CD4-positive, CD25-positive, alpha-beta regulatory T cell (primary cell): ENCODE measurements around the gene CNTNAP2. TPM values are rescaled to one million over a fixed set of nuclear protein-coding genes. Genes with fewer than 3 reads are reported as not detected.

Experiments used
- ATAC-seq, 2 donors: fragments of 150-1000 bp; cut with Tn5 transposase; one replicate each; pipeline ENCODE4 v1.10.0; 2021; ENCODE audit warnings: low read depth in 2 of 2, moderate number of reproducible peaks in 2 of 2, moderate library complexity in 1 of 2
- DNase-seq, 3 donors: peaks; one replicate each; pipeline versions ENCODE4 v3.0.0 to v3.0.0-alpha.2; 2012 to 2022; ENCODE audit warnings: mixed read lengths in 1 of 3
- H3K27ac ChIP-seq: one replicate; pipeline ENCODE4 v1.7.0; 2013; ENCODE audit warnings: mild to moderate bottlenecking, low read length; ENCODE audit not compliant: insufficient read depth, poor library complexity, severe bottlenecking
- H3K27me3 ChIP-seq: one replicate; pipeline ENCODE4 v1.7.0; 2013; ENCODE audit warnings: low read length; ENCODE audit not compliant: control insufficient read depth, insufficient read depth
- H3K36me3 ChIP-seq: one replicate; pipeline ENCODE4 v1.7.0; 2013; ENCODE audit warnings: mild to moderate bottlenecking, low read length, moderate library complexity; ENCODE audit not compliant: control insufficient read depth, insufficient read depth
- H3K4me1 ChIP-seq: 2 replicates; pipeline ENCODE4 v1.7.0; 2013; ENCODE audit warnings: mild to moderate bottlenecking, low read length; ENCODE audit not compliant: insufficient read depth, control insufficient read depth, poor library complexity, severe bottlenecking
- H3K4me3 ChIP-seq: one replicate; pipeline ENCODE4 v1.7.0; 2013; ENCODE audit warnings: low read depth, mild to moderate bottlenecking, low read length, moderate library complexity
- H3K9me3 ChIP-seq, 2 experiments: 1 replicate in 1 of 2; 2 replicates in 1 of 2; pipeline ENCODE4 v1.7.0; 2013; ENCODE audit warnings: low read length in 2 of 2, mild to moderate bottlenecking in 1 of 2, moderate library complexity in 1 of 2; ENCODE audit not compliant: control insufficient read depth in 2 of 2
- H3K27ac Mint-ChIP-seq, 3 donors: one replicate each; pipeline ENCODE4 v1.8.0; 2020 to 2022; ENCODE audit warnings: mild to moderate bottlenecking in 3 of 3, mixed read lengths in 3 of 3, moderate library complexity in 2 of 3
- H3K27me3 Mint-ChIP-seq: one replicate; pipeline ENCODE4 v1.8.0; 2022; ENCODE audit warnings: mild to moderate bottlenecking, mixed read lengths
- H3K36me3 Mint-ChIP-seq: one replicate; pipeline ENCODE4 v1.8.0; 2020; ENCODE audit warnings: mixed read lengths
- H3K4me1 Mint-ChIP-seq, 4 donors: one replicate each; pipeline ENCODE4 v1.8.0; 2020 to 2022; ENCODE audit warnings: mixed read lengths in 4 of 4, mild to moderate bottlenecking in 1 of 4
- H3K4me3 Mint-ChIP-seq, 4 donors: one replicate each; pipeline ENCODE4 v1.8.0; 2020 to 2022; ENCODE audit warnings: mild to moderate bottlenecking in 4 of 4, mixed read lengths in 4 of 4, moderate library complexity in 3 of 4
- H3K9me3 Mint-ChIP-seq, 7 donors: one replicate each; pipeline ENCODE4 v1.8.0; 2020 to 2022; ENCODE audit warnings: mixed read lengths in 7 of 7, mild to moderate bottlenecking in 3 of 7, moderate library complexity in 2 of 7
- polyA plus RNA-seq, 4 donors: library from polyadenylated mRNA; unstranded; fragments of 300-500 nt; fragmentation: Illumina TruSeq; gene quantifications; one replicate each; pipeline ENCODE4 v1.2.3, GENCODE V29; 2021
- total RNA-seq: library from RNA; stranded (reverse); gene quantifications from one replicate; pipeline ENCODE4 v1.2.3, GENCODE V29; 2022

CNTNAP2 gene
- total and polyA plus RNA-seq, 5 donors from 2014 or later = 0.02 to 0.15 TPM; not detected in 3

GRCh38 chr7:147653456-147653855 lies 1536.9 kb downstream of the CNTNAP2 start:
- no peak overlapping the region for H3K27ac ChIP-seq
- no peaks in the 10 kb centered on the region for H3K27me3 ChIP-seq
- H3K9me3 Mint-ChIP-seq = peaks cover 0 to 16% (median 3%) of the 10 kb centered on the region in 7 donors
- H3K4me1 Mint-ChIP-seq = no peaks in the 10 kb centered on the region
- no peak for DNase-seq
- H3K36me3 Mint-ChIP-seq = no peaks in the 10 kb centered on the region
- no peaks in the 10 kb centered on the region for H3K36me3 ChIP-seq
- ATAC-seq = no peak
- no peak overlapping the region for H3K27ac Mint-ChIP-seq
- H3K9me3 ChIP-seq = no peaks in the 10 kb centered on the region
- H3K4me3 Mint-ChIP-seq = no peak overlapping the region
- no peaks in the 10 kb centered on the region for H3K4me1 ChIP-seq
- H3K27me3 Mint-ChIP-seq = no peaks in the 10 kb centered on the region
- no peak overlapping the region for H3K4me3 ChIP-seq

DNA sequence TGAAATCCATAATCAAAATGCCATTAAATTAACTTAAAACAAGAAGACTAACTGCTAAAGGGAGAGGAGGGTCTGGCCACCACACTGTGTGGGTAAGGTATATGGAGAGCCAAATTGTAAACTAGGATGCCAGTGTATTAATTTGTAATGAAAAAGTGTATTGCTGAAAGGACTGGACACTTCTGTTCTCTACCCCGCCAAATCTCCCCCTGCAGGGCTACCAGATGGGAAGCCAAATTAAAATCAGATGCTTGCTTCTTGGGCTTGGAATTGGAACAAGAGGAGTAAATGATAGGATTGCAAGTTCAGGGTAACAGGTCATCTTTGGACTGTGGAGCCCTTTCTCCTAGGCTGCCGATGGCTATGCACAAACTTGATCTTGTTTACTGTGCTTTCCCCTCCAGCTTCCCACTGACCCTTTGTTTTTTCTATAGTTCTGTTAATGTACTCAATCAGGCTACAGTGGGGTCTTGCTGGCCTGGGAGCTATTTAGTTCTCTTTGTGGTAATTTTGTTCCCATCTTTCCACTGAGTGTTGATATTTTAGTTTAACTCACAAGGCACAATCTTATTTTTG lies 1541.9 kb downstream of the CNTNAP2 start:
- DNase-seq (no peak), ATAC-seq (no peak)
- H3K4me1 Mint-ChIP-seq = no peaks in the 10 kb centered on the region
- Histone ChIP-seq H3K4me1 (no peaks in the 10 kb centered on the region), H3K36me3 (no peaks in the 10 kb centered on the region), H3K27ac (no peak overlapping the region), H3K4me3 (no peak overlapping the region), H3K27me3 (no peaks in the 10 kb centered on the region), H3K9me3 (no peaks in the 10 kb centered on the region)
- H3K27ac Mint-ChIP-seq = no peak overlapping the region
- H3K36me3 Mint-ChIP-seq = no peaks in the 10 kb centered on the region
- H3K4me3 Mint-ChIP-seq = no peak overlapping the region
- no peaks in the 10 kb centered on the region for H3K27me3 Mint-ChIP-seq
- H3K9me3 Mint-ChIP-seq = peaks cover 3 to 16% (median 8%) of the 10 kb centered on the region in 7 donors

DNA sequence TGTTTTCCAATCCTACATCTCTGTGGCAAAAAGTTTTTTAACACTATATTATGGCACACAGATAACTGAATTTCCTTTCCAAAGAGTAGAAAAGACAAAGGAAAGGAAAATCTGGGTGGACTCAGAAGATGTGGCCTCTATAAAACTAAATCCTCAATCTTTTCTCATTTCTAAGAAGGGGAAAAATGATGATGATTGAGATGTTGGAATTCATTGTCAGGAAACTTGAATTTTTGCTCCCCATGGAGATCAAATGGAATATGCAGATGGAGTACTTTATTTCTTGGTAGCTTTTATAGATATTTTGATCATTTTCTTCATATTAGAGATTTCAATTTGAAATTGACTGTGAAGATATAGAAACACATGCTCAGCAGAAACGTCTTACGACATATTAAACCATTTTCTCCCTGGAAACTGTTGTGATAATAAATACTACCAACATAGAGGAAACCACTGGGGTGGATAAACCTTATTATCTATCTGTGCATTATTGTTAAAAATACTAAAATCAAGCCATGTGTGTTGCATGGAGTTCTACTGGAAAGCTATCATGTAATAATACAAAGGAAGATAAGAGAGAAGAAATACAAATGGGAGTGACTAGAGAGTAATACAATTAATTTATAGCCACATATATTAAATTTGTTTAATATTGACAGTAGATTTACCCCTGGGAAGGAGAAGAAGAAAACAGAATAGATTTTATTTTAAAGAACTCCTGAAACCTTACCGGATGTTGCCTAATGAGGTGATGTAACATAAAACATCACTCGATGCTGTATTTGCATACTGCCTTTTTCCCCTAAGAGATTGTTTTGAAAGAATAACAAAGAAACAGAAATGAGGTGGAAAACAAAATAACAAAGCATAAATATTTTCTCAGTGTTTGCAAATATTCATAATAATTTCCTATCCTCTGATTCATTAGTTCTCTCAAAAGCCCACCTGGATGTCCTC lies 1542.7 kb downstream of the CNTNAP2 start:
- ATAC-seq = no peak
- Mint-ChIP-seq H3K27ac (no peak overlapping the region), H3K27me3 (no peaks in the 10 kb centered on the region), H3K36me3 (no peaks in the 10 kb centered on the region), H3K9me3 (peaks cover 3 to 18% (median 9%) of the 10 kb centered on the region in 7 donors), H3K4me1 (no peaks in the 10 kb centered on the region), H3K4me3 (no peak overlapping the region)
- Histone ChIP-seq H3K27me3 (no peaks in the 10 kb centered on the region), H3K4me1 (no peaks in the 10 kb centered on the region), H3K4me3 (no peak overlapping the region), H3K36me3 (no peaks in the 10 kb centered on the region), H3K27ac (no peak overlapping the region), H3K9me3 (no peaks in the 10 kb centered on the region)
- DNase-seq = no peak

DNA sequence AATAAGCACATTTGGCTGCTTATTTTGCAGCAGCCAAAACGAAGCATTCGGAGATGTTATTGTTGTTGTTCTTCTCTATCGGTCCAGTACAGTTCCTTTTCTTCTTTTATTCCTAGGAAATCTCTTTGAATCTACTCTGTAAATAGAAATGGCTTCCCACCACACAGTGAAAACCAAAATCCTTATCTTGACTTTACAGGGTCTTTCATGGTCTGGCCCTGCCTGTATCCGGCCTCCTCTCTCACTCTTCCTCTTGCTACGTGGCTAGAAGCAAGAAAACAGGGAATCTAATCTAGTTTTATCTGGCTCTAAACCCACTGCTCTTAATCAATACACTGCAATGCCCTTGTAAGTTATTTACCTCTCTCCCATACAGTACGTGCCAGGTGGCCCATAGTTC lies 1547.9 kb downstream of the CNTNAP2 start:
- H3K9me3 ChIP-seq = peaks cover 0 to 1% of the 10 kb centered on the region in 2 experiments
- Mint-ChIP-seq H3K4me1 (no peaks in the 10 kb centered on the region), H3K9me3 (peaks cover 4 to 10% (median 6%) of the 10 kb centered on the region in 7 donors), H3K4me3 (no peak overlapping the region), H3K36me3 (no peaks in the 10 kb centered on the region), H3K27me3 (no peaks in the 10 kb centered on the region), H3K27ac (no peak overlapping the region)
- H3K27ac ChIP-seq = no peak overlapping the region
- DNase-seq (no peak), ATAC-seq (no peak)
- no peak overlapping the region for H3K4me3 ChIP-seq
- no peaks in the 10 kb centered on the region for H3K27me3 ChIP-seq
- no peaks in the 10 kb centered on the region for H3K36me3 ChIP-seq
- no peaks in the 10 kb centered on the region for H3K4me1 ChIP-seq

DNA sequence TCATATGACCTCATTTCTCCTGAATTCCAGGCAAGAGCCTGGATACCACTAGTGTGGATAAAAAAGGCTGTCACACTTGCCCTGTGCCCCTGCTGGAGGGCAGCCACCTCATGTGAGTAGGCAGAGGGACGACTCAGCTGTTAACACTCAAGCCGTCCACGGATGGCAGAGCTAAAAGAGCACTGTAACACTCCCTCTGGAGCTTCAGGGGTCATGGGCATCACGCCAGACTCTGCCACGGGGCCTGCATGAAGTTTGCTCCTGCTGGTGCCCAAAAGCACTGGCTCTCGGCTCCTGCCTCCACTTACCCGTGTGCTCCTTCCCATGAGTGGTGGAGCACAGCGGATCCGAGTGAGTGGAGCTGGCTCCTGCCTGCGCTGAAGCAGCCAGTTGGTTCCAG lies 1554.2 kb downstream of the CNTNAP2 start:
- Histone ChIP-seq H3K36me3 (no peaks in the 10 kb centered on the region), H3K9me3 (peaks cover 0 to 5% of the 10 kb centered on the region in 2 experiments), H3K27me3 (no peaks in the 10 kb centered on the region), H3K4me1 (no peaks in the 10 kb centered on the region), H3K27ac (no peak overlapping the region), H3K4me3 (no peak overlapping the region)
- H3K27ac Mint-ChIP-seq = no peak overlapping the region
- H3K27me3 Mint-ChIP-seq = no peaks in the 10 kb centered on the region
- no peak overlapping the region for H3K4me3 Mint-ChIP-seq
- no peaks in the 10 kb centered on the region for H3K4me1 Mint-ChIP-seq
- DNase-seq (no peak), ATAC-seq (no peak)
- peaks cover 0 to 11% (median 2%) of the 10 kb centered on the region in 7 donors for H3K9me3 Mint-ChIP-seq
- H3K36me3 Mint-ChIP-seq = no peaks in the 10 kb centered on the region

GRCh38 chr7:147674705-147675104 lies 1558.1 kb downstream of the CNTNAP2 start:
- H3K27ac Mint-ChIP-seq = no peak overlapping the region
- peaks cover 0 to 17% (median under 1%) of the 10 kb centered on the region in 7 donors for H3K9me3 Mint-ChIP-seq
- no peak overlapping the region for H3K4me3 Mint-ChIP-seq
- no peak overlapping the region for H3K4me3 ChIP-seq
- no peak overlapping the region for H3K27ac ChIP-seq
- DNase-seq (no peak), ATAC-seq (no peak)
- H3K27me3 Mint-ChIP-seq = no peaks in the 10 kb centered on the region
- H3K4me1 ChIP-seq = no peaks in the 10 kb centered on the region
- H3K9me3 ChIP-seq = peaks cover 0 to 2% of the 10 kb centered on the region in 2 experiments
- H3K4me1 Mint-ChIP-seq = no peaks in the 10 kb centered on the region
- no peaks in the 10 kb centered on the region for H3K27me3 ChIP-seq
- H3K36me3 ChIP-seq = no peaks in the 10 kb centered on the region
- no peaks in the 10 kb centered on the region for H3K36me3 Mint-ChIP-seq

- H3K27me3 ChIP-seq = no peaks in the 10 kb centered on the region
- Mint-ChIP-seq H3K27me3 (no peaks in the 10 kb centered on the region), H3K4me1 (no peaks in the 10 kb centered on the region), H3K36me3 (no peaks in the 10 kb centered on the region), H3K27ac (no peak overlapping the region), H3K9me3 (peaks cover 0 to 11% (median 3%) of the 10 kb centered on the region in 7 donors), H3K4me3 (no peak overlapping the region)
- H3K36me3 ChIP-seq = no peaks in the 10 kb centered on the region
- H3K27ac ChIP-seq = no peak overlapping the region
- no peaks in the 10 kb centered on the region for H3K9me3 ChIP-seq
- H3K4me1 ChIP-seq = no peaks in the 10 kb centered on the region
- ATAC-seq = no peak
- no peak overlapping the region for H3K4me3 ChIP-seq
- DNase-seq = no peak
These were observed 1562.3 kb downstream of the CNTNAP2 start for GRCh38 chr7:147678943-147679342.
